ENCODE data around the gene PCYOX1L.

DNA sequence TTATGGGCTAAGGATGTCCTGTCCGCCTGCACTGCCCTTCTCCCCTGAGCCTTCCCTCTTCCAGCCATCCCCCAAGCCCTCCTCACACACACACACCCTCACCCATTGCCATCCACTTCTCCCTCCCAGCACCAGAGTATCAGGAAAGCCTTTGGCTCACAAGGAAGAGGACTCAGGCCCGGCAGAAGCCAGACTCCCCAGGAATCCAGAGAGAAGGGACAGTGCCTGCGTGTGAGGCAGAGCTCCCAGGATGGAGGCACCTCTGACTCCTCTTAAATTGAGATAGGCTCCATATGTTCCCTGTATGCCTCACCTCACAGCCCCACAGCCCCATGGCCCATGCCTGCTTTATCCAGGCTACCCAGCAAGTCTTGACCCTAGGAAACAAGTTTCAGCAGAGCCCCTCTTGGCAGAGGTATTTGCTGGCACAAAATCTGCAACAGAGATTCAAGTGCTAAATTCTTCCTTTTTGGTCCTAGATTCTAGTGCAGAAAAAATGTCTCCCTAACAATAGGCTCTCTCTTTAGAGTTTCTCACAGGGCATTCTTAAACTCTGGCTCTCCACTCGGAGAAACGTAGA is 20.5 kb downstream of the PCYOX1L start:
- TF ChIP-seq CTCF (IDR thresholded peaks at IDR 0.05): no peak
- no peak for TF ChIP-seq POLR2AphosphoS5 (IDR thresholded peaks at IDR 0.05)

Data from breast epithelium (tissue), 3 donors.